RWPE2 (cell line): Measurements from ENCODE around the gene SNCA.

ENCODE experiments used
- ATAC-seq: fragments of 200-7000 bp; cut with Tn5 transposase; 3 replicates; pipeline ENCODE4 v1.9.1; 2021; ENCODE audit warnings: low read depth
- DNase-seq: peaks from one replicate; pipeline ENCODE4 v3.0.0-alpha.2; 2020; ENCODE audit warnings: low spot score
- H3K27ac ChIP-seq: fragments of 450-650 bp; 2 replicates; pipeline ENCODE4 v1.5.1; 2017; ENCODE audit warnings: mild to moderate bottlenecking; ENCODE audit not compliant: poor library complexity, severe bottlenecking
- H3K27me3 ChIP-seq: fragments of 250-450 bp; sonication (Bioruptor Pico); 2 replicates; pipeline ENCODE4 v1.5.1; 2021; ENCODE audit warnings: mild to moderate bottlenecking, moderate library complexity; ENCODE audit not compliant: insufficient read depth, poor library complexity, severe bottlenecking
- H3K36me3 ChIP-seq: fragments of 250-450 bp; sonication (Bioruptor Pico); 2 replicates; pipeline ENCODE4 v1.5.1; 2020; ENCODE audit warnings: low read depth, mild to moderate bottlenecking, moderate library complexity
- H3K4me1 ChIP-seq: fragments of 250-450 bp; sonication (Bioruptor Pico); 2 replicates; pipeline ENCODE4 v1.5.1; 2021; ENCODE audit warnings: mild to moderate bottlenecking, moderate library complexity; ENCODE audit not compliant: insufficient read depth, poor library complexity, severe bottlenecking
- H3K4me3 ChIP-seq: fragments of 250-450 bp; sonication (Bioruptor Pico); 2 replicates; pipeline ENCODE4 v1.5.1; 2021; ENCODE audit warnings: mild to moderate bottlenecking, moderate library complexity; ENCODE audit not compliant: severe bottlenecking
- H3K9me3 ChIP-seq: fragments of 250-450 bp; sonication (Bioruptor Pico); 2 replicates; pipeline ENCODE4 v1.5.1; 2021; ENCODE audit warnings: mild to moderate bottlenecking, moderate library complexity; ENCODE audit not compliant: severe bottlenecking
- TF ChIP-seq, protein P1 (sequence below): fragments of 450-650 bp; IDR thresholded peaks from one replicate; pipeline ENCODE4 v1.5.1; 2017; ENCODE audit warnings: mild to moderate bottlenecking, moderate library complexity; ENCODE audit not compliant: poor library complexity, severe bottlenecking

The SNCA gene

DNA sequence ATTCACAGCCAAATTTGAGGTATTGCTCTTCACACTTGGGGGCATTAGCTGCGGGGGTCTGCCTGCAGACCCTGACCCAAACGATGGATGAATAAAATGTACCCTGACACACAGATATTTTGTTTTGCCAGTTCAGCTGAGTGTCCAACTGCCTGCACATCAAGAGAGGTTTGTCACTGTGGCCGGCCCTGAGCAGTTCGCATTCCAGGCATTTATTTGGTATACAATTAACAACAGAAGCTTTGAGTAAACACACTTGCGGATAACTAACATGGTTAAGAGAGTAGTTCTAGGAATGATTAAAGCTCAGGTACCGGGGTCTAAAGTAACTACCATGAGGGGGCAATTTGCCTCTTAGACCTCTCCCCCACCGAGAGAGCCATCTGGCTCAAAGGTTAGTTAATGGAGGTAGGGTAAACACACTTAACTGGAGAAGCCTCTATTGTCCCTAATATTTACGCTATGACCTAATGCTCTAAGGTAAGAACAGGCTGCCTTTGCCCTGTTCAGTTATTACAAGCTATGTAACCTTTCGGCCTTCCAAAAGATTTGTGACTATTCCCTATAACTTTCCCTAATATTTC, 162.0 kb downstream of the SNCA start:
- TF ChIP-seq, protein P1, sequence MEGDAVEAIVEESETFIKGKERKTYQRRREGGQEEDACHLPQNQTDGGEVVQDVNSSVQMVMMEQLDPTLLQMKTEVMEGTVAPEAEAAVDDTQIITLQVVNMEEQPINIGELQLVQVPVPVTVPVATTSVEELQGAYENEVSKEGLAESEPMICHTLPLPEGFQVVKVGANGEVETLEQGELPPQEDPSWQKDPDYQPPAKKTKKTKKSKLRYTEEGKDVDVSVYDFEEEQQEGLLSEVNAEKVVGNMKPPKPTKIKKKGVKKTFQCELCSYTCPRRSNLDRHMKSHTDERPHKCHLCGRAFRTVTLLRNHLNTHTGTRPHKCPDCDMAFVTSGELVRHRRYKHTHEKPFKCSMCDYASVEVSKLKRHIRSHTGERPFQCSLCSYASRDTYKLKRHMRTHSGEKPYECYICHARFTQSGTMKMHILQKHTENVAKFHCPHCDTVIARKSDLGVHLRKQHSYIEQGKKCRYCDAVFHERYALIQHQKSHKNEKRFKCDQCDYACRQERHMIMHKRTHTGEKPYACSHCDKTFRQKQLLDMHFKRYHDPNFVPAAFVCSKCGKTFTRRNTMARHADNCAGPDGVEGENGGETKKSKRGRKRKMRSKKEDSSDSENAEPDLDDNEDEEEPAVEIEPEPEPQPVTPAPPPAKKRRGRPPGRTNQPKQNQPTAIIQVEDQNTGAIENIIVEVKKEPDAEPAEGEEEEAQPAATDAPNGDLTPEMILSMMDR = no peak
- no peak for ATAC-seq
- H3K4me3 ChIP-seq = no peak overlapping the region

More for the DNA sequence above, 162.0 kb downstream of the SNCA start:
- Histone ChIP-seq H3K36me3 (no peaks in the 10 kb centered on the region), H3K27me3 (no peaks in the 10 kb centered on the region), H3K4me1 (no peaks in the 10 kb centered on the region), H3K9me3 (no peaks in the 10 kb centered on the region), H3K27ac (no peak overlapping the region)
- DNase-seq = no peak
